Right lobe of liver (tissue), 4 donors: Measurements from ENCODE around the gene SPTBN5.
A peak's percentile ranks its signal among the peaks of the same experiment; 100 is the strongest.

Source experiments
- POLR2A ChIP-seq: fragments of 450-650 bp; IDR thresholded peaks from one replicate; pipeline ENCODE4 v1.6.1; 2017; ENCODE audit warnings: antibody characterized with exemption, mild to moderate bottlenecking
- TF ChIP-seq, protein P1 (sequence below), 4 donors: fragments of 200-600 bp in 3 of 4; fragments of 450-650 bp in 1 of 4; IDR thresholded peaks; one replicate each; pipeline versions ENCODE4 v1.5.1 to v1.8.0; 2016 to 2022; ENCODE audit warnings: antibody characterized with exemption in 4 of 4, mild to moderate bottlenecking in 2 of 4
- donor health status: DM: no; HTN: no; CAD: no.
- donor health status: DM: no; HTN: no; CAD: no.
- donor health status: DM: no; HTN: yes; CAD: no.

DNA sequence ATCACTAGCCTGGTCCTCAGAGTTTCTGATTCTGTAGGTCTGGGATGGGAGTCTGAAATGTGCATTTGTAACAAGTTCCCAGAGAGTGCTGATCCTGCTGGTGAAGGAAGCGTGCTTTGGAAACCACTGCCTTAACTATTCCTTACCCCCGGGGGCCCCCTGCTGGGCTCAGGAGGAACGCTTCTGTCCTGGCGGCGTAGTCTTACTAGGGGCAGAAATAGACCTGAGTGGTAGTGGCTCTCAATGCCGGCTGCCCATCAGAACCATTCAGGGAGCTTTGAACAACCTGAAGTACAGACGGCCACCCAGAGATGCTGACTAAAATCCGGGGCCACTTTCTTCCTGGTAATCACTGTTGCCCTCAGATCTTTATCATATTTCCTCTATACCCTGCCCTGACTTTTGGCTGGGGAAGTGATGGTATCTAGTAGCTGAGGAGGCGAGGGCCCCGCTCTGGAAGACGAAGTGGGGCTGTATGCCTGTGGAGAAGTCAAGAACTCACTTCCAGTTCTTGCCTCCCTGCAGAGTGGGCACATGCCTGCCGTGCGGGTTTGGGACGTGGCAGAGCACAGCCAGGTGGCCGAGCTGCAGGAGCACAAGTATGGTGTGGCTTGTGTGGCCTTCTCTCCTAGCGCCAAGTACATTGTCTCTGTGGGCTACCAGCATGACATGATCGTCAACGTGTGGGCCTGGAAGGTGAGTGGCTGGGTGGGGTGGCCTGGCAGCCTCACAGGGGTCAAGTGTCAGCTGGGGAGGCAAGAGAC, 82.2 kb downstream of the SPTBN5 start:
- TF ChIP-seq, protein P1, sequence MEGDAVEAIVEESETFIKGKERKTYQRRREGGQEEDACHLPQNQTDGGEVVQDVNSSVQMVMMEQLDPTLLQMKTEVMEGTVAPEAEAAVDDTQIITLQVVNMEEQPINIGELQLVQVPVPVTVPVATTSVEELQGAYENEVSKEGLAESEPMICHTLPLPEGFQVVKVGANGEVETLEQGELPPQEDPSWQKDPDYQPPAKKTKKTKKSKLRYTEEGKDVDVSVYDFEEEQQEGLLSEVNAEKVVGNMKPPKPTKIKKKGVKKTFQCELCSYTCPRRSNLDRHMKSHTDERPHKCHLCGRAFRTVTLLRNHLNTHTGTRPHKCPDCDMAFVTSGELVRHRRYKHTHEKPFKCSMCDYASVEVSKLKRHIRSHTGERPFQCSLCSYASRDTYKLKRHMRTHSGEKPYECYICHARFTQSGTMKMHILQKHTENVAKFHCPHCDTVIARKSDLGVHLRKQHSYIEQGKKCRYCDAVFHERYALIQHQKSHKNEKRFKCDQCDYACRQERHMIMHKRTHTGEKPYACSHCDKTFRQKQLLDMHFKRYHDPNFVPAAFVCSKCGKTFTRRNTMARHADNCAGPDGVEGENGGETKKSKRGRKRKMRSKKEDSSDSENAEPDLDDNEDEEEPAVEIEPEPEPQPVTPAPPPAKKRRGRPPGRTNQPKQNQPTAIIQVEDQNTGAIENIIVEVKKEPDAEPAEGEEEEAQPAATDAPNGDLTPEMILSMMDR (IDR thresholded peaks at IDR 0.05) = peak; percentile 84 to 90 (median 87)
- no peak for TF ChIP-seq POLR2A
